ENCODE measurements around the gene ATG13.

DNA sequence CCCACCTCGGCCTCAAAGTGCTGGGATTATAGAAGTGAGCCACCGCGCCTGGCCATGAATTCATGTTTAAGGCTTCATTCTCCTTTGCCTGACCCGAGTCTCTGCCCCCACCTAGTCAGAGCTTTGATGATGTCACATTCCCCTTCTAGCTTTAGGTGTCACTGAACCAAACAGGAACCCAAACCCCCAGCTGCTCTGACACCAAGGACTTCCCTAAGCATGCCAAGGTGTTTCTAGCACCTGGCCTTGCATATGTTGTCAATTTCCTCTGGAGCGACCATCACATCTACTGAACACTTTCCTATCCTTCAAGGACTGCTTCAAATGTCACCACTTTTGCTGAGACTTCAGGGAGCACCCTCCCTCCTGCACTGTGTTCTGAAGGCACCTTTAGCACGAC lies 103.9 kb downstream of the ATG13 start:
- TF ChIP-seq POLR2AphosphoS5 (IDR thresholded peaks at IDR 0.05; ENCODE audit: low read depth, low read length): no peak
- TF ChIP-seq TAF1 (IDR thresholded peaks at IDR 0.05; ENCODE audit: borderline replicate concordance, insufficient read depth, low read length): no peak
- no peak for TF ChIP-seq SIN3A (IDR thresholded peaks at IDR 0.05; ENCODE audit: borderline replicate concordance, insufficient read depth, low read length)
- TF ChIP-seq, protein P1, sequence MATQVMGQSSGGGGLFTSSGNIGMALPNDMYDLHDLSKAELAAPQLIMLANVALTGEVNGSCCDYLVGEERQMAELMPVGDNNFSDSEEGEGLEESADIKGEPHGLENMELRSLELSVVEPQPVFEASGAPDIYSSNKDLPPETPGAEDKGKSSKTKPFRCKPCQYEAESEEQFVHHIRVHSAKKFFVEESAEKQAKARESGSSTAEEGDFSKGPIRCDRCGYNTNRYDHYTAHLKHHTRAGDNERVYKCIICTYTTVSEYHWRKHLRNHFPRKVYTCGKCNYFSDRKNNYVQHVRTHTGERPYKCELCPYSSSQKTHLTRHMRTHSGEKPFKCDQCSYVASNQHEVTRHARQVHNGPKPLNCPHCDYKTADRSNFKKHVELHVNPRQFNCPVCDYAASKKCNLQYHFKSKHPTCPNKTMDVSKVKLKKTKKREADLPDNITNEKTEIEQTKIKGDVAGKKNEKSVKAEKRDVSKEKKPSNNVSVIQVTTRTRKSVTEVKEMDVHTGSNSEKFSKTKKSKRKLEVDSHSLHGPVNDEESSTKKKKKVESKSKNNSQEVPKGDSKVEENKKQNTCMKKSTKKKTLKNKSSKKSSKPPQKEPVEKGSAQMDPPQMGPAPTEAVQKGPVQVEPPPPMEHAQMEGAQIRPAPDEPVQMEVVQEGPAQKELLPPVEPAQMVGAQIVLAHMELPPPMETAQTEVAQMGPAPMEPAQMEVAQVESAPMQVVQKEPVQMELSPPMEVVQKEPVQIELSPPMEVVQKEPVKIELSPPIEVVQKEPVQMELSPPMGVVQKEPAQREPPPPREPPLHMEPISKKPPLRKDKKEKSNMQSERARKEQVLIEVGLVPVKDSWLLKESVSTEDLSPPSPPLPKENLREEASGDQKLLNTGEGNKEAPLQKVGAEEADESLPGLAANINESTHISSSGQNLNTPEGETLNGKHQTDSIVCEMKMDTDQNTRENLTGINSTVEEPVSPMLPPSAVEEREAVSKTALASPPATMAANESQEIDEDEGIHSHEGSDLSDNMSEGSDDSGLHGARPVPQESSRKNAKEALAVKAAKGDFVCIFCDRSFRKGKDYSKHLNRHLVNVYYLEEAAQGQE (IDR thresholded peaks at IDR 0.05; ENCODE audit: insufficient read depth in 1 of 2, low read depth in 2 of 2, low read length in 2 of 2): no peak

Data from PFSK-1 (cell line).